OCI-M1 (cell line): Measurements from ENCODE around the gene RAD51AP2.

ENCODE experiments used
- DNase-seq: peaks from one replicate; lab custom pipeline; 2025; lab: John Stamatoyannopoulos, UW

Gene RAD51AP2

DNA sequence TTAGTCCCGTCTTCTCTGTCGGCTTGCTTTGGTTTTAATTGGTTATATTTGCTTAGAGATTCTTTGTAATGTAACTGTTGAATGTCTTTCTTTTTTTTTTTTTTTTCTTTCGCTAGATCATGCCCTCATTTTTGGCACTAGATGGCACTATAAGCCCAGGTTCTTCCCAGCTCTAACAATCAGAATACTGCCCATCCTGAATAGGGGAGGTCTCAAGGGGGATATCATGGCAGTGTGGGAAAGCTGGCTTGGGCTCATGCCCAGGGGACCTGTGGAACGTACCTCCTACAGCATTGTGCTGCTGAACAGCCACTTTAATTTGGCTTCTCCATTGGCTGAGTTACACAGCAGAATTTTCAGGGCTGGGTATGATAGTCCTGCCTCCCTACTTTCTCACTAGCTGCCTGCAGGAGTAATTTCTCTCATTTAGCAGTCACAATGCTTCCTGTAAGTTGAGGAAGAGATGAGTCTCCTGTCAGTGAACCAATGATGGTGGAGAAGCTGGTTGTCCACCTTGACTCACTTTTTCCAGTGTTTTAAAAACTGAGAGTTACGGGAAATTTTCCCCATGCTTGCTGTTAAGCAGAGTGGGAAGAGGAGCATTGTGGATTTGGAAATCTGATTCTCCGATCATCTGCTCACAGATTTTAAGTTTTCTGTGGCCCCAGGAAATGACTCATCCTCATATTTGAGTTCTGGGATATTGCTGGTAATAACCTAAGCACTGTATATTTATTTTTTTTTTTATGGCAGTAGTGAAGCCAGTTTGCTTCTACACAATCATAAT, 47.2 kb downstream of the RAD51AP2 start:
- DNase-seq = peak; percentile 60

DNA sequence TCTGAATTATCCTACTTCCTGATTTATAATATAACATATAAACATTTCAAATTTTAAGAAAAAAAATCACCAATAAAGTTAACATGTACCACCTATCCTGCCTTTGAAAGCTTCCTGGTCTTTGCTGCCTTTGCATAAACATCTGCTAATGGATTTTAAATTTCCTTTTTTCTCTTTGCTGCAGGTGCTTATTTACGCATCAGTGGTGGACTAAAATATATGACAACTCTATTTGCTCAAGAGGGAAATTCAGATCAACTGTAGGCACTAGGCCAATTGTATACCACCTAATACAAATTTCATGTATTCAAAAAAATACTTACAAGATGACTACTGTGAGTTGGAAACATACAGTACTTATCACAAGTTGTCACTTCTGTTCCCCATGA, 57.2 kb downstream of the RAD51AP2 start:
- DNase-seq = no peak
